K562 (cell line): ENCODE results near the gene SH2D5. TPM values are rescaled to one million over a fixed set of nuclear protein-coding genes. Genes with fewer than 3 reads are reported as not detected.
A peak's percentile ranks its signal among the peaks of the same experiment; 100 is the strongest.

ENCODE experiments used
- ATAC-seq: fragments of 200-7000 bp; cut with Tn5 transposase; 3 replicates; pipeline ENCODE4 v1.9.1; 2020; ENCODE audit warnings: moderate library complexity
- BruUV-seq: library from RNA; stranded (reverse); fragments of 400-500 nt; replicated peaks from 2 replicates; lab custom pipeline; 2021; lab: Mats Ljungman, UMichigan
- CTCF ChIA-PET: fragments of 300-600 bp; formaldehyde crosslinking; extraction: SDS; loops from one replicate; lab custom pipeline; 2021; ENCODE audit warnings: low intra/inter-chr PET ratio; lab: Yijun Ruan, JAX
- POLR2A ChIA-PET: fragments of 300-600, 350-650 bp; sonication (Branson Sonifier 250); formaldehyde crosslinking; extraction: SDS; loops from one replicate; lab custom pipeline; 2021; ENCODE audit warnings: antibody characterized with exemption, inconsistent platforms; lab: Yijun Ruan, JAX
- DNase-seq, 4 experiments: peaks; one replicate each; pipeline versions ENCODE4 v3.0.0 to v3.0.0-alpha.2; 2011 to 2018; ENCODE audit warnings: low spot score in 3 of 4, mixed read lengths in 3 of 4; ENCODE audit errors: extremely low read depth in 1 of 4
- FAIRE-seq: peaks from 2 replicates; lab custom pipeline; 2011; peaks lifted over from hg19 to GRCh38; lab: Jason Lieb, UNC
- H2AFZ ChIP-seq: 2 replicates; pipeline ENCODE4 v1.6.0; 2011; ENCODE audit warnings: low read depth, low read length, control low read depth, inconsistent platforms
- H3K27ac ChIP-seq: fragments of 200-600 bp; 3 replicates; pipeline ENCODE4 v1.8.0; 2011; ENCODE audit warnings: low read depth, mild to moderate bottlenecking, control low read depth, inconsistent platforms, low read length, moderate library complexity, mixed read lengths; ENCODE audit errors: extremely low read depth
- H3K27me3 ChIP-seq, 2 experiments: fragments of 300-600 bp in 1 of 2; 2 replicates in 1 of 2; 3 replicates in 1 of 2; pipeline versions ENCODE4 v1.6.0 to v1.8.0; 2011; ENCODE audit warnings: inconsistent platforms in 2 of 2, low read length in 2 of 2, mild to moderate bottlenecking in 1 of 2, mixed read lengths in 1 of 2, moderate library complexity in 1 of 2; ENCODE audit not compliant: control insufficient read depth in 2 of 2, insufficient read depth in 2 of 2
- H3K36me3 ChIP-seq: fragments of 300-600 bp; 3 replicates; pipeline ENCODE4 v1.8.0; 2011; ENCODE audit warnings: mild to moderate bottlenecking, low read length, inconsistent platforms; ENCODE audit not compliant: control insufficient read depth, insufficient read depth
- H3K4me1 ChIP-seq, 2 experiments: fragments of 200-600 bp in 1 of 2; replicated peaks in 1 of 2; 2 replicates in 1 of 2; 3 replicates in 1 of 2; pipeline versions ENCODE4 v1.5.1 to v1.8.0; 2011; ENCODE audit warnings: inconsistent platforms in 2 of 2, low read length in 2 of 2, mild to moderate bottlenecking in 1 of 2, mixed read lengths in 1 of 2, moderate library complexity in 1 of 2; ENCODE audit not compliant: control insufficient read depth in 2 of 2, insufficient read depth in 2 of 2
- H3K4me2 ChIP-seq: 2 replicates; pipeline ENCODE4 v1.6.1; 2011; ENCODE audit warnings: low read length, control low read depth, inconsistent platforms, mixed read lengths; ENCODE audit not compliant: insufficient read depth
- H3K4me3 ChIP-seq: fragments of 200-600 bp; sonication (generic), shearing (Covaris generic); 2 replicates; pipeline ENCODE4 v1.5.1; 2016; ENCODE audit warnings: control low read depth, inconsistent platforms
- H3K79me2 ChIP-seq: fragments of 200-600 bp; 3 replicates; pipeline ENCODE4 v1.8.0; 2011; ENCODE audit warnings: low read length, inconsistent platforms; ENCODE audit not compliant: control insufficient read depth, insufficient read depth
- H3K9ac ChIP-seq, 2 experiments: 2 replicates each; pipeline versions ENCODE4 v1.6.0 to v1.6.1; 2011; ENCODE audit warnings: low read depth in 2 of 2, low read length in 2 of 2, control low read depth in 1 of 2, inconsistent platforms in 1 of 2, mild to moderate bottlenecking in 1 of 2, mixed read lengths in 1 of 2; ENCODE audit not compliant: insufficient read depth in 1 of 2
- H3K9me1 ChIP-seq: one replicate; pipeline ENCODE4 v1.6.0; 2011; ENCODE audit warnings: inconsistent platforms, mild to moderate bottlenecking, low read length, moderate library complexity; ENCODE audit not compliant: control insufficient read depth, insufficient read depth
- H3K9me3 ChIP-seq: replicated peaks from 2 replicates; pipeline ENCODE4 v1.5.1; 2011; ENCODE audit warnings: low read depth, low read length, inconsistent platforms; ENCODE audit not compliant: control insufficient read depth, insufficient read depth
- H4K20me1 ChIP-seq: replicated peaks from 2 replicates; pipeline ENCODE4 v1.6.1; 2011; ENCODE audit warnings: low read length, inconsistent platforms, mixed read lengths; ENCODE audit not compliant: control insufficient read depth, insufficient read depth
- ARID3A ChIP-seq: IDR thresholded peaks from 2 replicates; pipeline ENCODE4 v1.6.1; 2012; ENCODE audit warnings: low read depth, low read length, improper control_type of control experiment, borderline replicate concordance
- NR2C2 ChIP-seq, 2 experiments: fragments of 200-800 bp in 1 of 2; sonication (Bioruptor generic) in 1 of 2; sonication (generic) in 1 of 2; formaldehyde crosslinking in 1 of 2; IDR thresholded peaks; 2 replicates each; pipeline versions ENCODE4 v1.6.1 to v1.8.0; 2016 to 2022; ENCODE audit warnings: mild to moderate bottlenecking in 1 of 2, missing compliant biosample characterization in 1 of 2, missing genetic modification characterization in 1 of 2, missing genetic modification reagents in 1 of 2
- TAF1 ChIP-seq: IDR thresholded peaks from 2 replicates; pipeline ENCODE4 v1.6.1; 2011; ENCODE audit warnings: mild to moderate bottlenecking, low read length, moderate library complexity; ENCODE audit not compliant: insufficient read depth, control insufficient read depth, severe bottlenecking; ENCODE audit errors: extremely low read depth
- TCF7 ChIP-seq: sonication (generic); IDR thresholded peaks from 2 replicates; pipeline ENCODE4 v1.6.1; 2016; ENCODE audit warnings: antibody characterized with exemption, borderline replicate concordance
- ZNF175 ChIP-seq: fragments of 200-800 bp; sonication (Bioruptor generic); IDR thresholded peaks from 2 replicates; pipeline ENCODE4 v1.6.1; 2016; ENCODE audit warnings: low read depth, mild to moderate bottlenecking, missing genetic modification characterization, missing compliant biosample characterization
- ZNF253 ChIP-seq: fragments of 250-450 bp; sonication (Bioruptor Pico); conservative IDR thresholded peaks from 2 replicates; pipeline ENCODE4 v1.6.1; 2021; ENCODE audit warnings: mild to moderate bottlenecking
- ZNF76 ChIP-seq: fragments of 250-450 bp; sonication (Bioruptor Pico); IDR thresholded peaks from 2 replicates; pipeline ENCODE4 v1.4.0; 2020; ENCODE audit warnings: mild to moderate bottlenecking, moderate library complexity, borderline replicate concordance
- WGBS: fragments of 100-300 bp; shearing (Covaris generic); methylation state at CpG from one replicate; pipeline ENCODE4 v1.1.6; 2016; ENCODE audit warnings: low coverage, mixed read lengths; ENCODE audit not compliant: insufficient coverage; ENCODE audit errors: missing lambda C conversion rate; 5-methylcytosine and 5-hydroxymethylcytosine counted together
- in situ Hi-C: fragments of 300-500 bp; cut with MboI; formaldehyde crosslinking; loops from 4 replicates; pipeline ENCODE4 v1.15.0; 2018; ENCODE audit warnings: inconsistent platforms, mixed read lengths
- intact Hi-C: fragments of 100-400 bp; cut with micrococcal nuclease; formaldehyde crosslinking; loops from 2 replicates; pipeline ENCODE4 v1.14.2; 2022
- polyA plus RNA-seq, 8 experiments: library from polyadenylated mRNA; depleted of rRNA in 4 of 8; stranded (reverse) in 5 of 8; unstranded in 3 of 8; fragments of >200 nt; fragmentation: Nextera tagmentation in 2 of 8; fragmentation: Illumina TruSeq in 1 of 8; extraction: Ambion mirVana in 2 of 8; extraction: Trizol in 1 of 8; gene quantifications; 2 replicates each; pipeline versions ENCODE4 v1.2.1 to v1.2.3, GENCODE V29; 2011 to 2014; ENCODE audit warnings: inconsistent platforms in 1 of 8, missing spikeins in 1 of 8
- total RNA-seq, 7 experiments: library from RNA; depleted of rRNA in 6 of 7; stranded (reverse); fragments of >200 nt in 6 of 7; fragmentation: Illumina TruSeq in 2 of 7; extraction: Trizol in 2 of 7; gene quantifications; 2 replicates each; pipeline versions ENCODE4 v1.2.1 to v1.2.3, GENCODE V29; 2011 to 2021; ENCODE audit warnings: low replicate concordance in 1 of 7

SH2D5 gene
- total and polyA plus RNA-seq, 9 of the 15 experiments (the other 6 are each of a cell fraction or from before 2014, with no cell fraction given), result 0.06 to 0.11 TPM; not detected in 7

DNA sequence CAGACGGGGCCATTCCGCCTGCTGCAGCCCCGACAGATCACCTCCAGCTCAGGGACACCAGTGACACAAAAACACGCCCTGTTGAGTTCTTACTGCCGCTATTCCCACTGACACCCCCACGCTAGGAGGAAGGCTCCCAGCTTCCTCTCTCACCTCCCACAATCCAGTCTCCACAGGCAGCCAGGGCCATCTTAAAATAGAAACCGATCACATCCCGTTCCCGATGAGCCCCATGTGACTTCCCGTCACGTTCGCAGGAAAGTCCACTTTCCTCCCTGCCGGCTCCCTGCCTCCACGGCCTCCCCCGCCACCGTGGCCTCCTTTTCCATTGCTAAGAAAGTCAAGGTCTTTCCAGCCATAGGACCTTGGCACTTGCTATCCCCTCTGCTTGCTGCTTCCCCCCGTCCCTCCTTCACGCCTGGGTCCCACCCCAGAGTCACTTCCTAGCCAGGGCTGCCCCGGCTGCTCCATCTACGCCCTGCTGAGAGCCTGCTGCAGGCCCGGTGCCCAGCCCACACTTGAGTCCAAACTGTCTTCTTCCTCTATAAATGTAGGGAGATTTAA is 47.3 kb downstream of the SH2D5 start:
- H3K36me3 ChIP-seq, result no peaks in the 10 kb centered on the region
- no TSS peak for BruUV-seq
- POLR2A ChIA-PET, result interaction anchor here (0.6 to 1.1 kb wide), 3 partner anchors 20 to 585 kb away, joined by 3 to 4 read pairs (median 4); no protein-coding TSS in a partner anchor
- no peak; the same call in 1 of the 3 replicates for ATAC-seq
- H3K9me1 ChIP-seq, result no peaks in the 10 kb centered on the region
- H3K79me2 ChIP-seq, result no peaks in the 10 kb centered on the region
- CTCF ChIA-PET, result no interaction called here
- H3K9ac ChIP-seq, result peak overlapping the region in 1 of 2 experiments; percentile 59; a peak in 1 of 4 replicates
- no peak overlapping the region for H3K4me3 ChIP-seq
- no peak overlapping the region for H3K27ac ChIP-seq
- 38% methylated on average over 18 of the region's 21 CpGs for WGBS
- DNase-seq, result no peak
- TF ChIP-seq NR2C2 (CRISPR knock-in tag; IDR thresholded peaks at IDR 0.05), result no peak
- TF ChIP-seq NR2C2 (tag; IDR thresholded peaks at IDR 0.05), result no peak
- TF ChIP-seq TAF1, result no peak
- no peak for TF ChIP-seq TCF7
- TF ChIP-seq ZNF253 (CRISPR knock-in tag), result no peak
- no peak for TF ChIP-seq ZNF76
- TF ChIP-seq ZNF175 (CRISPR knock-in tag), result no peak
- no peak for TF ChIP-seq ARID3A
- in situ Hi-C loops (no loop called here), intact Hi-C loops (no loop called here)
- H3K4me1 ChIP-seq, result peaks cover 0 to 27% of the 10 kb centered on the region in 2 experiments; a peak in 2 of 5 replicates
- no peak for FAIRE-seq
- H4K20me1 ChIP-seq, result 0 out of 2 replicates have a peak, but pooled peaks cover 6% of the 10 kb centered on the region
- no peak overlapping the region for H2AFZ ChIP-seq
- no peaks in the 10 kb centered on the region for H3K9me3 ChIP-seq
- H3K27me3 ChIP-seq, result peaks cover 61 to 83% of the 10 kb centered on the region in 2 experiments; a peak in 4 of 5 replicates
- no peak overlapping the region for H3K4me2 ChIP-seq
